HG03342 (cell line): ENCODE measurements around the gene DERL2.
"Not testable (repeated sequence)": the region's sequence is repeated elsewhere in the genome, so short reads cannot be mapped to it uniquely, and the experiment has no call there.

ENCODE experiments used
- ATAC-seq: cut with Tn5 transposase; IDR thresholded peaks from one replicate; pipeline ENCODE4 v1.9.1; 2021; ENCODE audit warnings: mild to moderate bottlenecking, moderate library complexity; ENCODE audit not compliant: unreplicated experiment

The DERL2 gene

DNA sequence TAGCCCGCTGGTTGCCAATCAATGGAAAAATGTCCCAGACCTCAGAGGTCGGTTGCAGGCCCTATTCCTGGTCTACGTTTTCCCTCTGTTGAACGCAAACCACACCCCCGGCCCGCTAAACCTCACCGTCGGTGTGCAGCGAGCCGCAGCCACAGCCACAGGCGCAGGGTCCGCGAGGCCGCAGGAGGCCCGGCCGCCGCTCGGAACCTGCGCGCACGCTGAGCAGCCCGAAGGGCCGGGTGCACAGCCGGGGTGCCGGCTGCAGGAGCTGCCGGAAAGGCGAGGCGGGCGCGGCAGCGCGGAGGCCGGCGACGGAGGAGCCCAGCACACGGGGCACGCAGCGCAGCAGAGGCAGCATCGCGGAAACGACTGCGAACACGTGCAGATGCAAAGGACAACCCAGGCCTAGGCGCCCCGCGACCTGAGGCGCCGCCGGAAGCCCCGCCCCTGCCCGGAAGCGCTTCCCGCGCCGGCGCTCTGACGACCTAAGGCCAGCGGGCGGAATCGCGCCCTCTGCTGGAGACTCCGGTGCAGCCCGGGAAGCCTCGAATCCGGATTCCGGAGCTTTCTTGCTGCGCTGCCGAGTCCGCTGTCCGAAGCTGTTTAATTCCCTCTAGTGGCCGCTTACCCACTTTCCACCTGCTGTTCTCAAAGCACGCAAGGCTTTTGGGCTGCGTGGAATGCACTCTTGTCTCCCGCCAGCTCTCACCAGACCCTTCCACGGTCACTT, 47.1 kb downstream of the DERL2 start, which contains the start of gene C1QBP:
Gene C1QBP, minus strand, starts transcription at position 440 of the 730 bp plus-strand sequence. Its CDS starts 82 bp downstream, at position 358.
- peak; percentile 78 for ATAC-seq

DNA sequence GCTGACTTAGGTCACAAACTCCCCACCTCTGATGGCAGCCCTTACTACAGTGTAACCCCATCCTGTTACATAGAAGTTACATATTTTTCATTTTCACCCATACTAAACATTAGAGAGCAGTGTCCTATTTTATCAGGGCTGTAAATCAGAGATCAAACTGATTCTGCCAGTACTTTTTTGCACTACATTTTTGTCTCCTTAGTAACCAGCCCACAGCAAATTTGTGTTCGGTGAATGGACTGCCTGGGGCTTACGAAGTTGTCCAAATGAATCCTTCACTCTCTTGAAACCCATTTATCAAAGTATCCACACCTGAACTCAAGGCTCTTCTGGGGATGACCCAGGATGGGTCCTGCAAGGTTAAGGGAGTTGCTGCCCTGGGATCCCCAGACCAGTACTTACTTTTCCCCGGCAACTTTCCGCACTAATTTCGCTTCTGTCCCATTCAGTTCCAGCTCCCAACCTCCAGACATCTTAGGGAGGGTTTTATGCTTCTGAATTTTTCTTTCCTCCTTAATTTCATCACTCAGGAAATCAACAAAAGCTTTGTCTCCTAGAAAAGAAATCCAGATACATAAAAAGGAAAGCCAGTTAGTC, 48.2 kb downstream of the DERL2 start:
- ATAC-seq = no peak

DNA sequence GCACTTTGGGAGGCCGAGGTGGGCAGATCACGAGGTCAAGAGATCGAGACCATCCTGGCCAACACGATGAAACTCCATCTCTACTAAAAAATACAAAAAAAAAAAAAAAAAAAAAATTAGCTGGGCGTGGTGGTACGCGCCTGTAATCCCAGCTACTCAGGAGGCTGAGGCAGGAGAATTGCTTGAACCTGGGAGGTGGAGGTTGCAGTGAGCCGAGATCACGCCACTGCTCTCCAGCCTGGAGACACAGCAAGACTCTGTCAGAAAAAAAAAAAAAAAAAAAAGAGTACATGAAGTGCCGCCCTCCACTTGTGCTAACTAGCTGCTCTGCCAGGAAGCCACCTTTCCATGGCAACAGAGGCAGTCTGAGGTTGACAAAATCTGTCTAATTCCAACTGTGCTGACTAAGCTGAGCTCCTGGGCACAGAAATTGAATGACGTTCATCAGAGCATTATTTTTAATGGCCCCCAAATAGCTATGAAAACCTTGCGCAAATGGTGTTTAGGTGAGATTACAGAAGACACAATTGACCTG, 50.1 kb downstream of the DERL2 start:
- not testable (repeated sequence) for ATAC-seq

DNA sequence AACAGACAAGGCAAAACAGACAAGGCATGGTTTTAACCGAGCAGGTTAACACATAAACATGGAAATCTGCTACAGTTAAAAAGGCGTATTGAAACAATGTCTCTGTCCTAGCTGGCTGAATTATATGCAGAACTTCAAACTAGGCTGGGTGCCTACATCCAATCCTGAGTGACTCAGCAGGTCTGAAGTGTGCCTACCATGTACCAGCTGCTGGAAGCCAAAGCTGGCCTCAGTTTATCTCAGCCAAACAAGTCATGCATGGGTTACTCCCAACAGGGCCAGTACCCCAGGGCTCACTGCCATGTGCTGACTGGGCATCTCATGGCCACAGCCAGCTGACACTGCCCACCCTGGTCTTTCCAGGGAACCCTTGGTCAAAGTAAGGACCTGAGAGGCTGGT, 51.0 kb downstream of the DERL2 start:
- ATAC-seq = no peak

DNA sequence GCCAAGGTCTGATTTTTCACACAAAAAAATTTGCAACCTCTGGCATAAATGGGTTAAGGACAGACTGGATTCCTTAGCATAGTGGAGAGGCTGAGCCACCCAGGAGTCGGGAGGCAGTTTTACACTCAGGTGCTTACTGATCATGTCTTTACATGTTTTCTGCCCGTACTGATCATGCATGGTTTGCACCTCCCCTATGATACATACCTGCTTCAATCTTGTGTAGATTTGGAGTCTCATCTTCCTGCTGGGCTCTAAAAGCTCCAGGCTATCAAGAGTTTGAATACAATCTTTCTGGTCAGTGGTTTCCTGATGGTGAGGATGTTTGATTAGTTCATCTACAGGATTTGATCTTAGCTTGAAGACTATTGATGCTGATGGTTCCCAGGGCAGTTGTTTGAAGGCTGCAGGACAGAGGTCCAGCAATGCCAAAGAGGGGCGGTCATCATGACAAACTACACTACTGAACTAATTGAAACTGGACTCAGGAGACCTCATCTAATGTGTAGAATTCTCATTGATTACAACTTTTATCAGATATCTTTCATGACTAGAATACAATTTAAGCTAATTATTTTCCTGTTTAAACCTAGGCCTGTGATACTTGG, 53.9 kb downstream of the DERL2 start:
- no peak for ATAC-seq

DNA sequence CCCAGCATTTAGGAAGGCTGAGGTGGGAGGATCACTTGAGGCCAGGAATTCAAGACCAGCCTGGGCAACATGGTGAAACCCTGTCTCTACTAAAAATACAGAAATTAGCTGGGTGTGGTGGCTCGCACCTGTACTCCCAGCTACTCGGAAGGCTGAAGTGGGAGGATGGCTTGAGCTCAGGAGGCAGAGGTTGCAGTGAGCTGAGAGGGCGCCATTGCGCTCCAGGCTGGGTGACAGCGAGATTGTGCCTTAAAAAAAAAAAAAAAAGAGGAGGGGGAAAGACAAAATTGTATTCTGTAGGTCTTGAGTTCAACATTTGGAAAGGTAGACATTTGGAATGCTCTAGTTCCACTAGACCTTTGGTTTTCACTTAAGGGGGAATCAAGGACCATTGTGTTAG, 54.7 kb downstream of the DERL2 start:
- ATAC-seq = not testable (repeated sequence)

DNA sequence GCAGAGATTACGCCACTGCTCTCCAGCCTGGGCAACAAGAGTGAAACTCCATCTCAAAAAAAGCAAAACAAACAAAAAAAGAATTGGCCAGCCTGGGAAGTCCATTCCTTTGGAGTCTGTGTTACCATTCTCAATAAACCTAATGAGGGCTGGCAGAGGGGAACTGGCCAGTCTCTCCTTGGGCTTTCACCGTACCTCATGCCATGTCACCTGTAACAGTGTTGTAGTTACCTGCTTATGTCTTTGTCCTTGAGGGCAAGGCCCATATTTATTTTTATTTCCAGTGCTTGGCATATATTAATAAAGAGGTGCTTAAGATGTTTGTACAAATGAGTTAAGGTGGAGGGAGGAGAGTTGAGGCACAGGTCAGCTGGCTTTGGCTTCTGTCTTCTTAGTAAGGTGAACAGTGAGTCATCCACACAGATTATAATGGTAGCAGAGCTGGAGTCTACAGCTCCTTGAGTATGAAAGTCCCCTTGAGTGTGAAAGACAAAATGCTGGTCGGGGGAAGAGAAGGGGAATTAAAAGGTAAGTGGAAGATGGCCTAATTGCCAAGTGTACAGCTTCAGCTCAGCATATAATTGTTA, 55.5 kb downstream of the DERL2 start:
- ATAC-seq = no peak

DNA sequence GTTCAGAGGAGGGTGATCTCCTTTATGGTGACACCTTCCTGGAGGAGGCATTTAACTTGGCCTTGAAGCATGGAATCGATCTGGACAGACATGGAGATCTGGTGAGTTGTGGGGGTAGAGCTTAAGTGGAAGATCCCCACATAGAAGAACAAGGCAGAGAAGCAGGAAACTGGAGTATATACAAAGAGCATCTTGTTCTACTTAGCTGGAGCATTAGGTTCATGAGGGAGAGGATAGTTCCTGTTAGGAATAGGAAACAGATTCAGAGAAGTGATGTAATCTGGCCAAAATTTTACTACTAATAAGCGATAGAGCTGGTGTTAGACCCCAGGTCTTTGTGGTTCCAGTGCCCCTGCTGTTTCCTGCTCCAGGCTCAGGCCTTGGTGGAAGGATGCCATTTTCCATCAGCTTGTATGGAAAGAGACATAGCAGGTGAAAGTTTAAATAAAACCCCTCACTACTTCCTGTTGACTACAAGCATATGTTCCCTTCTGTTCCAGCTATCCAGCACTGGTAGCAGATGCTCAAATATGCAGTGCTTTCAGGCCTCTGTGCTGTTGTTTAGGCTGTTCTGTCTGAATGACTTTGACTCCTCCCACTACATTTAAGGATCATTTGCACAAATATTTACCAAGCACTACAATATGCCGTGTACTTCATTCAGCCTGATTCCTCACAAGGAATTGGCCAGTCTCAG, 56.6 kb downstream of the DERL2 start:
- ATAC-seq = no peak

DNA sequence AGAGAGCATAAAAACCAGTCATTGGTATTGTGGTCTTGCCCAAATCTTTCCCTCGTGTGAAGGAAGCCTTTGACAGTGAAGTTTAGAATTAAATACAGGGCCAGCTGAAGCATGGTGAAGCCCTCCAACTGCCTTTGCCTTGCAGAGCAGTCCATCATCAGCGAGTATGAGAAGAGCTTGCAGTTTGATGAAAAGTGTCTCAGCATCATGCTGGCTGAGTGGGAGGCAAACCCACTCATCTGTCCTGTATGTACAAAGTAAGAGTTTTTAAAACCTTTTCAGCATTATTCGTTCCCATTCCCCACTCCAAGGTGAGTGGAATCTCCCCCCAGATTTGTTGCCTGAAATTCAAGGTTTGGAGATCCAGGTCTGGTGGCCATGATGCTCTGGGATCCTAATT, 60.2 kb downstream of the DERL2 start:
- no peak for ATAC-seq

DNA sequence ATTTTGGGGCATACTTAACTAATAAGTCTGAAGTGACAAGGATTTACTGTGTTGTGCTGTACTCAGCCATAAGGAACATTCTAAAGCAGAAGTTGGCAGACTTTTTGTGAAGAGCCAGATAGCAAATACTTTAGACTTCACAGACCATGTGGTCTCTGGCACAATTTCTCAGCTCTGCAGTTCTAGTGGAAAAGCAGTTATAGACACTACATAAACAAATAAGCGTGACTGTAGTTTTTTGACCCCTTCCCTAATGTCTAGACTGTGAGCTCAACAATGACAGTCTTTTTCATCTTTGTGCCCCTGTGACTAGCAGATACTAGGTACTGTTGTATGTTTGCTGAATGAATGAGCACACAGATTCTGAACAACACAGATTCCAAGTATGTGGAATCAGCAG, 61.1 kb downstream of the DERL2 start:
- no peak for ATAC-seq

DNA sequence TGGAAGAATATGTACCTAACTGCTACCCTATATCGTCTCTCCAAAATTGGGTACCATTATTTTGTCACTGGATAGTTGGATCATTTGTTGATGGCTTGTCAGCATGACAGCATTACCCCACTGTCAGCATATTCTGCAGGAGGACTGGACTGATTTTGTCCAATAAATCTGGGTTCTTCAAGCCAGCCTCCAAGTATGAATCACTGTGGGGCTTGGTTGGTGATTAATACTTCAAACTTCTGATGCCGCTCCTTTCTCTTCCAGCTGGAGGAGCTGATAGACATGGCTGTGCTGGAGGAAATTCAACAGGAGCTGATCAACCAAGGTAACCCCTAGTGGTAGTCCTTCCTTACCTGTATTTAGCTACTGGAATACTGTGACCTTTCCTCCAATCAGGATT, 63.5 kb downstream of the DERL2 start:
- ATAC-seq = no peak
